Stimulated activated CD4-positive, alpha-beta T cell treated with anti-CD3 and anti-CD28 coated beads, Interleukin-15, amount 100 ng/mL, for 24 hours (primary cell): ENCODE data around the gene LIPH.
A peak's percentile ranks its signal among the peaks of the same experiment; 100 is the strongest.
"Not testable (repeated sequence)": the region's sequence is repeated elsewhere in the genome, so short reads cannot be mapped to it uniquely, and the experiment has no call there.

Source experiments
- DNase-seq: peaks from one replicate; pipeline ENCODE4 v3.0.0-alpha.2; 2020

LIPH gene

DNA sequence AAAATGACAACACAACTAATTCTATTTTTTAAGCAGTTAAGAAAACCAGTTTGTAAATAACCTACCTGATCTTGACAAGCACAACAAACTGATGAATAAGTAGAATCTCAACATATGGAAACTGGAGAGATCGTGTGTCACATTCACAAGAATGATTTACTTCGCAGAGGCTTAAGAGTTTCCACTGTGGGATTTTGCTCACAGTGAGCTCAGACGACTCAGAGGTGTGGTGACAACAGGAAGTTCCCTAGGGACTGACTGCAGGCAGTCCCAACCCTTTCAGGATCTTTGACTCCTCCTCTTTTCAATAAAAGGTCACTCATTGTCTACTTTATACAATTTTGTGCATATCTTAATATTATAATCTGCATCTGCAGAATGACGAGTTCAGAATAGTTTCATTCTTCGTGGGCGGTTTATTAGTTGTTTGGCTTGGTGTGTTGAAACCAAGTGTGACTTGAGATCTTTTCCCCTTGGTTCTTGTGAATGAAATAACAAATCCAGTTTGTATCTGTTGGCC lies at the start of gene LIPH:
Gene LIPH, minus strand, starts transcription at position 231 of the 520 bp plus-strand sequence. Its CDS starts 117 bp downstream, at position 114.
- peak; percentile 55 for DNase-seq

DNA sequence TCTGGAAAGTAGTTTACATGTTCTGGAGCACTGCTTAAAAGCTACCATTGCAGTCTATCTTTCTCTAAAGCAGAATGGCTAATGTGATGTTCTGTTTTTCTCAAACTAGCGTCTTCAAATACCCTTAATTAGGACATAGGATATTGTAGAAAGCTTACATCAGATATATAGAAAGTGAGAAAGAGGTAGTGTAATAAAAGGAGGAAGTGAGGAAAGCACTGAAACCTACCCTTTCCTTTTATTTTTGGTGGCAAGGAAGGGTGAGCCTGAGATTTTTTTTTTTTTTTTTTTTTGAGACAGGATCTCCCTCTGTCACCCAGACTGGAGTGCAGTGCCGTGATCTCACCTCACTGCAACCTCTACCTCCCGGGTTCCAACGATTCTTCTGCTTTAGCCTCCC lies 43.1 kb upstream of the LIPH start:
- DNase-seq = no peak

DNA sequence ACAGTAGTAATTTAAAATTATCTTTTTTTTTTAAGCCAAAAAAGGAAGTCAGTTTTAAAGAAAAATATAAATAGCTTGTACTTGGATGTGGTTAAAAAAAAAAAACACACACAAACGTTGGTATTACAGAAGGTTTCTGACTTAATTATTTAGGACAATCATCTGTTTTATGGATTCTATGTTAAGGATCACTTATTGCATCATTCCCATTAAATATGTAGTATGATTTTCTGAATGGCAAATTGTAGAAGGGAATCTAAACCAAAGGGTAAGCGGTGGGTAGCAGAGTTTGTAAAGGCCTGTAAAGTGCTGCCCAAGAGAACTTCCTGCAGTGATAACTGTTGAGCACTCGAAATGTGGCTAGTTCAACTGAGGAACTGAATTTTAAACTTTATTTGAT lies 41.7 kb upstream of the LIPH start:
- DNase-seq = no peak

DNA sequence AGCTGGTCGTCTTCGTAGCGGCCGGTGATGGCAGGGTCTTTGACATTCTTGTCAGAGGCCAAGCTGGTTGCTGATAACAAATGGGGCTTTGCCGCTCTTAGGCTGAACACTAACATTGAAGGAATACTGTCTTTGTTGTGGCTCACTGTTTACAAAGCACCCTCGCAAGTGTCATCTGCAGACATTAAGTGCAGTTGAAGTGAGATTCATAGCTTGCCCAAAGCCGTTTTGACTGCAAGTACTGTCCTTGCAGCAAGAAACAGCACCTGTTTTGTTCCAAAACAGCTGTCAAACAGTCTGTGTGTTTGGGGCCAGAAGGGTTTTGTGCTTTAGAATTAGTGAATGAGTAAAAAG lies 34.3 kb upstream of the LIPH start:
- DNase-seq = no peak

DNA sequence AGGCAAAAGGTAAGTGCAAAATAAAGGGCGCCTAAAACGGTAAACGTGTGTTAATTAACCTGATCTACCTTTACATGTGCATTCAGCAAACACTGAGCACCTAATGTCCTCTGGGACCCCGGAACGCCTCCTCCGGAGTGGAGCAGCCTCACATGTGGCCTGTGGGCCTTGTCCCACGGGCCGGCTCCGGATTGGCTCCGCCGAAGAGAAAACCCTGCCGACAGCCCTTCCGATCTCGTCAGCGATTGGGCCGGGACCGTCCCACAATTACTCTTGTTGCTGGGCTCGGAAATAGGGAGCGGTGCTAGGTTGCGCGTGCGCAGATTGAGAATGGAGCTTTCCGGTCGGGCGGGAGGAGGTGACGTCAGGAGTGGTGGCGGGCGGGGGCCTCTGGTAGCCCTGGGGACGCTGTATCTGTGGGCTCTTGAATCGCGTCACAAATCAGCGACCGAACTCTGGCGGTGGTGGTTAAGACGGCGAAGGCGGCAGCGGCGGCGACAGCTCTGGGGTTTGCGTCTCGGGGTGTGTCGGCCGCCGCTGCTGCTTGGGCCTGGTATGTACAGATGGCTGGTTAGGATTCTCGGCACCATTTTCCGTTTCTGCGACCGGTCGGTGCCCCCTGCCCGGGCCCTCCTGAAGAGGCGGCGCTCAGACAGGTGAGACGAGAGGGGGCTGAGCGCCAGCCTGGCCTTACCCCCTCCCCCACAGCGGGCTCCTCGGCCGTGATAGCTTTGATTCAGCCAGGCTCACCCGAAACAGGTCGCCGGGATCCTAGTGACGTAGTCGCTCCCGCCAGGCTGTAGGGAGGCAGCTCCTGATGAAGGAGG lies 33.7 kb upstream of the LIPH start, which contains the start of gene SENP2:
Gene SENP2, plus strand, starts transcription at position 437 of the 827 bp plus-strand sequence. Its CDS starts 119 bp downstream, at position 556.
- DNase-seq = peak; percentile 99

DNA sequence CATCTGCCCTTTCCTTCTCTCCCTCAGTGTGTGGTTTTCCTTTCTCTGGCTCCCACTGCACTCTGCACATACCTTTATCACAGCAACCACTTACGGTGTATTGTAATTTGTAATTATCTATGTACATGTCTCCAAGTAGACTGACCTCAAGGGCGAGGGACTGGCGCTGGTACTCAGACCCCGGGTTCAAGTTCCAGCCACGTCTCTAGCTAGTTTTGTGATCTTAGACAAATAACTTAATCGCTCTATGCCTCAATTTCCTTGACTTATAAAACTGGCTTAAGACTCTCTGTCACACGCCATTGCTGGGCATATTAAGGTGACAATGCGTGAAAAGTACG lies 33.1 kb upstream of the LIPH start:
- DNase-seq = peak; percentile 12

DNA sequence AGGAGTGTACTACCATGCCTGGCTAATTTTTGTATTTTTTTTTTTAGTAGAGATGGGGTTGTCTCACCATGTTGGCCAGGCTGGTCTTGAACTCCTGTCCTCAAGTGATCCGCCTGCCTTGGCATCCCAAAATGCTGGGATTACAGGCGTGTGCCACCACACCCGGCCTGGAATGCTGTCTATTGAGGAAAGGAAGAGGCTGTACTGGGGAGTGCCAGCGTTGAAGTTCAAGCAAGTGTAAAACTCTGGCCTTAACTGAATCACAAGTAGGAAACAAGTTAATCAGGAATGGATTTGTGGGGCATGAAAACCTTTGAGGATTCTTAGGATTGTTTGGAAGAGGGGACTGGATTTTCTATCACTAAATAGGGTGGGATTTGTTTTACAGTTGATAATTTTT lies 32.3 kb upstream of the LIPH start:
- DNase-seq = no peak

DNA sequence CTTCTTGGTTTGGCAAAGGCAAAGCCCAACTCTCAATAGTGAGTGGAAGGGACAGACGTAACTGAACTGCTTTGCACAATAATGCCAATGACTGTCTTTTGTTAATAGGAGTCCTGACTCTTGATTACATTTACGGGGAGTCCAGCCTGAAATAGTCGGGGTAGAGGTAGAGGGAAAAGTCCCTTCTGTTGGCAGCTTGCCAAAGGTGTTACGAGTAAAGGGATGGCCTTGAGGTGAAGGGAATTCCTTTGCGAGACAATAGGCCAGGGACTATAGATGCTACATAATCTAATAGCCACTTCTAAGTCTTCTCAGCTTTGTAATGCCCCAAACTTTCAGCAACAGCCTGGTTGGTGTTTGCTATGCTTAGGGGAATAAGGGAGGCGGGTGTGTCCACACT lies 31.5 kb upstream of the LIPH start:
- DNase-seq = no peak

DNA sequence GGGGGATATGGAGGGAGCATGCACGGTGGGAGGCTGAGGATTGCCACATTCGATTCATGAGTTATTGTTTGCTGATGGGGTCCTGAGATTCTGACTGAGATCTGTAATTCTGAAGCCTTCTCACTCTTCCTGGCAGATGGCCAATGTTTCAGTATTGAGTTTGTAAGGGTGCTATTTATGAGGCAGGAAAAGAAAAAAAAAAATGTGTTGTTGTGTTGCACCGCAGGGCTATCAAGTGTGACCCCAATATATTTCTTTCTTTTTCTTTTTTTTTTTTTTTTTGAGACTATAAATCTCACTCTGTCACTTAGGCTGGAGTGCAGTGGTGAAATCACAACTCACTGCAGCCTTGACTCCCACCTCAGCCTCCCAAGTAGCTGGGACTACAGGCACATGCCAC lies 30.5 kb upstream of the LIPH start:
- DNase-seq = no peak

DNA sequence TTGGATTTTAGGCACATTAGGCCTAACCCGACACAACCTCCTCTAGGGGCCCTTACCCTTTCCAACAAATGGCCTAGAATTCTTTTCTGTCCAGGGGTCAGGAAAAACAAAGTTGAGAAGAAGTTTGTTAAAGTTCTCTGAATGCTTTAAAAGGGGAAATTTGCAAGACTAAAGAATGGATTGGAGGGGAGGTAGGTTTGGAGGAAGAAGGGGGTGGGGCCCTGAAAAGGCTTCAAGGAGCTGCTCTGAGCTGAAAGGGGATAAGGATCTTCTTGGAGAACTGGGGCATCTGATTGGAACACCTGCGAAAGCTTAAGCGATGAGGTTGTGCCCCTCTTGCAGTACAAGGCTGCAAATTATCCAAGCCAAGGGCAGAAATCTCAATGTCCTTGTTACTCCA lies 29.8 kb upstream of the LIPH start:
- DNase-seq = no peak

DNA sequence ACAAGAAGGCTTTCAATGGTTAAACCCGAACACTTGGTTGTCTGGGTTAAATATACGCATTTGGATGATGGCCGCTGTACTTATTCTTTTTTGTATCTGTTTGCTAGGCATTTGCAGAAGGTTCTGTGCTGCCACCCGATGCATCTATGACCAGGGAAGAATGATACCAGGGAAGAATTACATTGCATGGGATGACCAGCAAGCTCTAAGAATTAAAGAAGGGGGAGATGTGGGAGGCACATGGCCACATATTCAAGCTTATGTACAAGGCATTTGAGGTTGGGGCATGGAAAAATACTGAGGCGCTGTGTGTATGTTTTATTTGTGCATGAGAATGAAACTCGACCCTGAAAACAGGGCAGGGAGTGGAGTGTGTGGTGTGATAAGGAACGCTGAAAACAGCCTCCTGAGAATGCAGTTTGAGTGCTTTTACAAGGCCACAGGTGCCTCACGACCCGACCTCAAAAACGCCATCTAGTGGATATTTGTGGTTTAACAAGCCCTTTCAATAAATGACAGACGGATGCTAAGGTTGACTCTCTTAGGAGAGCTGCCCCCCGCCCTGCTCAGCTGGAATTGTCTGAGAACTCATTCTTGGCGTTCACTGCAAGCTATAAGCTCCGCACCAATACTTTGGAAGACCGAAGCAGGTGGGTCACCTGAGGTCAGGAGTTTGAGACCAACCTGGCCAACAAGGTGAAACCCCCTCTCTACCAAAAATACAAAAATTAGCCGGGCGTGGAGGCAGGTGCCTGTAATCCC lies 22.9 kb upstream of the LIPH start:
- peak; percentile 25 for DNase-seq

DNA sequence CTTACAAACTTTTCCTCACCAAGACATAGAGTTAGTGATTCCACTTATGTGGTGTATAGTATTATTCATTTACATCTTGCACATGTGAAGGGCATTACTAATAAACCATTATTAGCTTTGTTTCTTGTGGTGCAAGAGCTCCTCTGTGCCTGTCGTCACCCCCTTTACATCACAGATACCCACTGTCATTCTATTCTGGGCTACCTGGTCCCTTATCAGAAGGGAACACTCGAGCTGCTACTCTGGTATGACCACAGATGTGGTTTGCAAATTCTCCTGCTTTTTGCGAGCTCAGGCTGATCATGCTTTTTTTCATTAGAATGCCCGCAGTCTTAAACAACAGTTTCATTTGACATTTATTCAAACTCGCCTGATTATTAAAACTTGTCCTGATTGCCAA lies 19.8 kb upstream of the LIPH start:
- DNase-seq = no peak

DNA sequence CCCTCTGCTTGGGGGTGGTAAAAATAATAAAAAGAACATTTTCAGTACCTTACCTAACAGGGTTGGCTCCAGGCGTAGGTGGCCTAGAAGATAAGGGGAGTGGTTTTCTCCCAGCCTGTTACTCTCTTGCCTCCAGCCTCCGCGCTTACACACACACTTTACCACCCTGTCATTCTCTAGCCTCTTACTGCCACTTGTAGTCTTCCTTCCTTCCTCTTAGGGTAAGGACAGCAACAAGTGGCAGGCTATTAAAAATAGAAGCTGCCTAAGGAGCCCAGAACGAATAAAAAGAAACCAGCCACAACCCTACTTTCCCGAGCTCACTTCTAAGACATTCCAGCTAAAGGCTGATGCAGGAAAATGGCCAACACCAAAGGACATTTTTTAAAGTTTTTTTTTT lies 9.6 kb upstream of the LIPH start:
- no peak for DNase-seq

DNA sequence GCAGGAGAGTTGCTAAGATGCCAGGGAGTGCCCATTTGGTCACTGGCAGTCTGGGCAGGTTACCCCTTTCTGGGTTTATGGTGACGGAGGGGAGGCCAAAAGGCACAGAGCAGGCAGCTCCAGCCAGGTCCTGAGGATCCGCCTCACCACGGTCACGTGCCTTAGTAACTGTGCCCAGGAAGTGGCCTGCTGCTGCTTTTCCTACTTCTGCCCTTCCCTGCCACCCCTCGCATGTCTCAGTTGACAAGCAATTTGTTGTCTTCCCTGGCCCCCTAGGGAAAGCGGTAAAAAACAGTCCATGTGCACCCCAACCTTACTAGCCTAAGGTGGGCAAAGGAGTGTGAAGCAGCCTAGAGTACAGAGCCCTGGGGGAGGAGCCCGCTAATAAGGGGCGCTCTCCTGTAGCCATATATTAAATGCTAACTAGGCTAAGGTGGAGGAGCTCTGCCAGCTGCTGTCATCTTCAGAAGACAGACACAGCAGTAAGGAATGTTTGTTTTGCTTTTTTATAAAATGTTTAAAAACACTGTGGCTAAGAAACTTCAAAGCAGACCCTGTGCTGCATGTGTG lies 9.1 kb upstream of the LIPH start:
- DNase-seq = no peak

DNA sequence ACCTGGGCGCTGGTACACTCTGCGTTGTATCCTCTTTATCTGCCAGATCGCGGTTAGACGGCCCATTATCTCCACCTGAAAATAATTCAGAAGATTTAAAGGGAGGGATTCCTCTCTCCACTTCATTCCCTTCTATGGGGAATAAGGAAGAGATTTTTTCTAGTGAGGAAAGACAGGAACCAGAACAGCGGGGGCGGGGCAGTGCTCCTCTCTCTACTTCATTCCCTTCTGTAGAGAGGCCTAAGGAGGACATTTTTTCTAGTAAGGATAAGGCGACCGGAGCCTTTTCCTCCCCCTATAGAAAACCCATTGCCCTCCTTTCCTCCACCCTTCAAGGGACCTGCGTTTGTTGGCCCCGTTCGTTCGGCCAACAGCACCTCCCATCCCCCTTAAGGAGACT lies 8.3 kb upstream of the LIPH start:
- no peak for DNase-seq

DNA sequence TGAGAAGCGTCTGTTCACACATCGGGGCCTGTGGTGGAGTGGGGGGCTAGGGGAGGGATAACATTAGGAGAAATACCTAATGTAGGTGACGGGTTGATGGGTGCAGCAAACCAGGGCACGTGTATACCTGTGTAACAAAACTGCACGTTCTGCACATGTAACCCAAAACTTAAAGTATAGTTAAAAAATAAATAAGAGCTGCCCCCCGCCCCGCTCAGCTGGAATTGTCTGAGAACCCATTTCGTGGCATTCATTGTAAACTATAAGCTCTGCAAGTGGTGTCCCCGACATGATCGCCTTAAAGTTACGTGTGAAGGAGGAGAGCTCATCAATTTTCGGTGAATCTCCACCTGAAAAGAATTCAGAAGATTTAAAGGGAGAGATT lies 7.3 kb upstream of the LIPH start:
- DNase-seq = no peak

DNA sequence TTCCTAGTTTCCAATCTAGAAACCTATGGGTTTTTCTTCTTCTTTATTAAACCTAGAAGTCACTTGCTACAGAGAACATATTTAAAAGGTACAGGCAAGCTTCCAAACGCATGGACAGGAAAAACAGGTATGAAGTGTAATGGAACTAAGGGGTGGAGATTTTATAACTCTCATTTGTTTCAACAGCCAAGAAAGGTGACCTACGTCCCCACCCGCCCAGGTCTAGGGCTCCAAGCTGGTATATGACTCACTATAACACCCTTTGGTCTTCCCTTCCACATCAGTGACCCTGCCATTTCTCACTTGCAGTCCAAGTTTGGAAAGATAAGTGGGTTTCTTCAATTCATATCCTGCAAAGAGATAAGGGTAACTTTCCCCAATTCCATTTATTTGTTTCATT lies 6.0 kb upstream of the LIPH start:
- DNase-seq = no peak

DNA sequence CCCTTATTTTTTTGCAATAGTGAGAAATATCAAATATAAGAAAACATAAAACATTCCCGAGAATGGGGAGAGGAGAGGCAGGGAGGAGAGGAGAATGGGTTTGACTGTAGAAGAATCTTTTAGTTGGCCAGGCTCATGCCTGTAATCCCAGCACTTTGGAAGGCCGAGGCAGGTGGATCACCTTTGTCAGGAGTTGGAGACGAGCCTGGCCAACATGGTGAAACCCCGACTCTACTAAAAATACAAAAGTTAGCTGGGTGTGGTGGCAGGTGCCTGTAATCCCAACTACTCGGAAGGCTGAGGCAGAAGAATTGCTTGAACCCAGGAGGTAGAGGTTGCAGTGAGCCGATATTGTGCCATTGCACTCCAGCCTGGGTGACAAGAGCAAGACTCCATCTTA lies 4.3 kb upstream of the LIPH start:
- DNase-seq = not testable (repeated sequence)

DNA sequence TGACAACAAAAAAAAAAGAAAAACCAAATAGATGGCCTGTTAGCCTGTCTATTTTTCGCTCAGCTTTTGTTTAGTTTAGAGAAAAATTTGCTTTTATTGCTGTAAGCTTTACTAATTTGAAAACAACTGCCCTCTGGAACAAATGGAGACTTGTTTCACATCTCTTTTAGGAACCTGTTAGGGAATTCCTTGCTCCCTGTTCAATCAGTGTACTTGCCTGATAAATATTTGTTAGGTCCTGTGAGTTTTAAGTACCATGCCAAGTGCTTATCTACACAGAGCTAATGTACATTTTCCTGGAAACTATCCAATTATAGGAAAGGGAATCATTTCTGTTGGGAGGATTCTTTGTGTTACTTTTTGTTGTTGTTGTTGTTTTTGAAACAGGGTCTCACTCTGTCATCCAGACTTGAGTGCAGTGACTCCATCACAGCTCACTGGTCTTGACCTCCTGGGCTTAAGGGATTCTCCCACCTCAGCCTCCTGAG lies 3.5 kb upstream of the LIPH start:
- DNase-seq = no peak

DNA sequence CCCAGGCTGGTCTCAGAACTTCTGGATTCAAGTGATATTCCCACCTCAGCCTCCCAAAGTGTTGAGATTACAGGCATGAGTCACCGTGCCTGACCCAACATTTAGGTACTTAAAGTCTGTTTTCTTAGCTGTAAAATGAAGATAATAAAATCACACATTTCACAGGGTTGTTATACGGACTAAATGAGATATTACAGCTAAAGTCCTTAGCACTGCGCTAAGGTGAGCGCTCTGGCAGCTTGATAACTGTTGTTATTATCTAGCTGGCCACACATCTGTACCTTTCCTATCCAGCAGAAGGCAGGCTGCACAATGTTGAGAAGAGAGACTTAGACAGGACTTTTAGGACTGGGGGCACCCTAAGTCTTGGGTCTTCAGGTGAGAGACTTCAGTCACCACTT lies 2.7 kb upstream of the LIPH start:
- DNase-seq = no peak

DNA sequence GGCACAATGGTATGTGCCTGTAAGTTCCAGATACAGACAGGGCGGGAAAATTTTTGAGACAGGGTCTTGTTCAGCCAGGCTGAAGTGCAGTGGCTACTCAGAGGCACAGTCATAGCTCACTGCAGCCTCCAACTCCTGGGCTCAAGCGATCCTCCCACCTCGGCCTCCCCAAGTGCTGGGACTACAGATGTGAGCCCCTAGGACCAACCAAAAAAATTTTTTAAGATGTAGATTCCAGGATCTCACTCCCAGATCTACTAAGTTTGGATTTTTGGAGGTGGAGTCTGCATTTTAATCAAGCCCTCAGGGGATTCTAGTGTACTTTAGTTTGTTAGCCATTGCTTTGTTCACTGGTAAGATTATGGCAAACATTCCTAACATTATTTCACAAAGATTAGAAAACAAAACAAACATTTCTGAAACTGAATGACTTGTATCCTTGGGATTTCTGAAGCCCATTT lies 2.7 kb downstream of the LIPH start:
- no peak for DNase-seq

DNA sequence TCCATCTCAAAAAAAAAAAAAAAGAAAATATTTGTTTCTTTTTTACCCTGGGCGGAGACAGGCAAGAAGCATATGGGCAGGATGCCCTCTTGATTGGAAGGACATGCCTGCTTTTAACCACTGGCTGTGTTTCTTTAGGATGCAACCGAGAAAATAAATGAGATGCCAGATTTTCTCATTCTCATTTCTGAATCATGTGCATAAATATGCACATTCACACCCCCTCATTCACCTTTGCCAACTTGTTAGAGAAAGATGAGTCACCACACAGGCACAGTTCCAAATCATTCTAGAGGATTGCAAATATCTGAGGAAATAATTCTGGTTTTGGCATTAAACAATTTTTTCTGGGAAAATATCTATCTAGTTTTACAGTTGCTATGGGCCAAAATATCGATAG lies 3.3 kb downstream of the LIPH start:
- no peak for DNase-seq

DNA sequence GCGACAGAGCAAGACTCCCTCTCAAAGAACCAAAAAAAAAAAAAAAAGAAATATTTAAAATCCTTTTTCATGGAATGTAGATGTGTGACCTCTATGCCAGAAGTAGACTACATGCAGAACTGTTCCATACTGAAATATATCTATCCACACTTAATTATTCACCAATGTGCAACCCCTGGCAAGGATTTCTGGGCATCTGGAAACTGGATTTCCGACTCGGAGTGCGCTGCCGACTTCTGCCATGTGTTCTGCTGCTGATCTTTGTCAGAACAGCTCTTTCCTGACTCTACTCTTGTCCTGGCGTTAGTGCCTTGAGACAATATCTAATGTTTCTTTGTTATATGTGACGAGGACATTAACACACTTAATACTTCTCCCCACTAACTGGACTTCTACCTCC lies 11.7 kb downstream of the LIPH start:
- DNase-seq = no peak

DNA sequence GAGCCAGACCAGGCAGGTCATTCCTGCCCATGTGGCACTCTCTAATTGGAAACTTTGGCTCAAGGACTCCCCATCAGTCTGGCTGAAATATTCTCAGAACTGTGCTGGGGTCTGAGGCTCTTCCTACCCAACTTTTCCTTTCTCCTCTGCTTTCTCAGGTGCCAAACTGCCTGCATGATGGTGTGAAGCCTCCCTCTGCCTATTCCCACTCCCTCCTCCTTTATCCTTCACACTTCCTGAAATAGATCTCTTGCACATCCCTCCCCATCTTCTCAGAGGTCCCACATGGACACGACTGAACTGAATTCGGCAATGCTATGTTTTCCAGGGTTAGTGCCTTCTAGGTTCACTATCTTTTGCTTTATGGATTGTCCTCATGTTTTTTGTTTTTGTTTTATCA lies 12.5 kb downstream of the LIPH start:
- no peak for DNase-seq
